Spinal cord (tissue), 10 donors: ENCODE results near the gene HBEGF. TPM values are rescaled to one million over a fixed set of nuclear protein-coding genes. Genes with fewer than 3 reads are reported as not detected.
A peak's percentile ranks its signal among the peaks of the same experiment; 100 is the strongest.

Source experiments
- DNase-seq, 6 donors: peaks; one replicate each; pipeline versions ENCODE4 v3.0.0 to v3.0.0-alpha.2; 2013 to 2015; ENCODE audit warnings: low spot score in 6 of 6, low read depth in 4 of 6
- H3K27ac ChIP-seq: one replicate; pipeline ENCODE4 v1.5.1; 2013; ENCODE audit warnings: low read depth, low read length, control low read depth
- H3K27me3 ChIP-seq: one replicate; pipeline ENCODE4 v1.6.1; 2013; ENCODE audit warnings: low read length; ENCODE audit not compliant: control insufficient read depth, insufficient read depth
- H3K36me3 ChIP-seq: one replicate; pipeline ENCODE4 v1.6.1; 2013; ENCODE audit warnings: low read length; ENCODE audit not compliant: control insufficient read depth, insufficient read depth
- H3K4me1 ChIP-seq: one replicate; pipeline ENCODE4 v1.6.1; 2013; ENCODE audit warnings: low read length; ENCODE audit not compliant: control insufficient read depth, insufficient read depth
- H3K4me3 ChIP-seq: one replicate; pipeline ENCODE4 v1.5.1; 2013; ENCODE audit warnings: low read depth, low read length, control low read depth
- H3K9me3 ChIP-seq: one replicate; pipeline ENCODE4 v1.6.1; 2013; ENCODE audit warnings: low read length; ENCODE audit not compliant: control insufficient read depth, insufficient read depth
- WGBS: methylation state at CpG from one replicate; pipeline ENCODE4 v1.1.5; 2013; ENCODE audit warnings: missing lambda C conversion rate; ENCODE audit not compliant: insufficient coverage; 5-methylcytosine and 5-hydroxymethylcytosine counted together
- polyA plus RNA-seq, 2 donors: library from polyadenylated mRNA; unstranded; fragments of 120-200 nt; gene quantifications; one replicate each; pipeline ENCODE4 v1.2.1, GENCODE V29; 2013; ENCODE audit not compliant: insufficient read length in 2 of 2
- total RNA-seq, 2 donors: library from RNA; depleted of rRNA in 1 of 2; stranded (reverse); fragments of 120-200 nt in 1 of 2; fragments of >200 nt in 1 of 2; gene quantifications; one replicate each; pipeline versions ENCODE4 v1.2.3 to v1.2.4, GENCODE V29; 2013 to 2014
- donor health status: healthy.

The HBEGF gene
- total and polyA plus RNA-seq, 4 donors, result 12.3 to 30.0 (median 21.6) TPM

DNA sequence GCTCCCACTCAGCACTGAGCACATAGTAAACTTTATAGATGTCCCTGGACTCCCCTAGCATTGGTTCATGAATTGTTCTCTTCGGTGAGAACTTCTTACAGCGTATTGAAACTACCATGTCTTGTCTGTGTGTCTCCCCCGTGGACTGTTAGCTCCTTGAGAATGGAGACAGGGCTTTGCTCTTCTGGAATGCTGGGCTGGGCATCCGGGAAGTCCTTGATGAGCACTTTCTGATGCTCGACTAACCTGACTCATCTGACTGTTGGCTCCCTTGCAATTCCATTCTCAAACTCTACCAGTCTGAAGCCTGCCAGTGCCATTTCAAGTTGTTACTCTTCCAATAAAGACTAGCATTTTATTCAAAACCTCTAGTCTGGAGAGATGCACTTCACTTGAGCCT is 28.5 kb downstream of the HBEGF start:
- WGBS, result 84% methylated on average over 3 of the region's 5 CpGs
- no peak overlapping the region for H3K4me3 ChIP-seq
- H3K36me3 ChIP-seq, result no peaks in the 10 kb centered on the region
- no peak overlapping the region for H3K27ac ChIP-seq
- no peaks in the 10 kb centered on the region for H3K27me3 ChIP-seq
- DNase-seq, result no peak
- peaks cover 14% of the 10 kb centered on the region for H3K4me1 ChIP-seq
- no peaks in the 10 kb centered on the region for H3K9me3 ChIP-seq

DNA sequence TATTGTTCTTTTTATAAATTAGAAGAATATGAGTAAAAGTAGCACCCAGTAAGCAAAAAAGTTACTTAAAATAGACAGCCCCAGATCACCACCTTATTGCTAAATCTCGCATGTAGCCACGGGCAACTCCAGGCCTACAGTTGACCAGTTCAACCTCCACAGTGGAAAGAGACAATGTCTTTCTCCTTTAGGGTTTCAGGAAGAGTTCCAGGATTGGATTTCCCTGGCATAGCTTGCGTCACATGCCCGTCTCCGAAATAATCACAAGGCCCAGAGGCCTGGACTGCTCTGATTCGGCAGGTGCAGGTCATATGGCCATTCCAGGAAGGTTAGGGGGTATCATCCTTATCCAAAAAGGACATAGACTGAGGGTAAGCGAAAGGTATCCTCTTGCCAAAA is 33.6 kb downstream of the HBEGF start:
- 96% methylated on average over 5 of the region's 7 CpGs for WGBS
- H3K9me3 ChIP-seq, result no peaks in the 10 kb centered on the region
- H3K27ac ChIP-seq, result no peak overlapping the region

GRCh38 chr5:140312067-140312790 is 34.2 kb downstream of the HBEGF start:
- H3K27ac ChIP-seq, result no peak overlapping the region
- no peaks in the 10 kb centered on the region for H3K36me3 ChIP-seq
- H3K9me3 ChIP-seq, result no peaks in the 10 kb centered on the region
- WGBS, result 20% methylated on average over 3 of the region's 4 CpGs
- no peaks in the 10 kb centered on the region for H3K4me1 ChIP-seq
- DNase-seq, result no peak
- H3K4me3 ChIP-seq, result no peak overlapping the region
- peaks cover 2% of the 10 kb centered on the region for H3K27me3 ChIP-seq

More for the DNA sequence above, 33.6 kb downstream of the HBEGF start:
- H3K4me1 ChIP-seq, result no peaks in the 10 kb centered on the region
- peaks cover 2% of the 10 kb centered on the region for H3K27me3 ChIP-seq
- no peaks in the 10 kb centered on the region for H3K36me3 ChIP-seq
- no peak for DNase-seq
- H3K4me3 ChIP-seq, result no peak overlapping the region

DNA sequence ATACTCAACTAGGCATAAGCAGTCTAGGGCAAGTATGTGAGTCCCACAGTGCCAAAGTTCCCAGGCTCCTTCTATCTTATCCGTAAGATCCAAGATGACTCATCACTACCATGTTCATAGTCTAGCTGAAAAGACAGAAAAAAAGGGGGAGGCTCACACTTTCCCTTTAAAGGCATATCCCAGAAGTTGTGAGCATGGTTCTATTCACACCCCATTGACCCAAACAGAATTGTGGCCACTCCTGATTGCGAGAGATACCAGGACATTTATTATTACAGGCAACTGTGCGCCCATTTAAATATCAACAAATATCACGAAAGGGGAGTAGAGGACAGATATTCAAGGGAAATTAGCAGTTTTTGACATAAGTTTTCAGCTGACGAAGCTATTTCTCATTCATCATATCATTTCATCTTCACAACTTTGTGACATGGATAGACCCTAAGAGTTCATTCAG is 35.4 kb downstream of the HBEGF start:
- Histone ChIP-seq H3K9me3 (no peaks in the 10 kb centered on the region), H3K4me1 (no peaks in the 10 kb centered on the region), H3K36me3 (no peaks in the 10 kb centered on the region), H3K27ac (no peak overlapping the region), H3K4me3 (no peak overlapping the region), H3K27me3 (peaks cover 2% of the 10 kb centered on the region)
- WGBS, result no CpG with 5 or more reads among the region's 5 CpGs
- no peak for DNase-seq

- H3K4me1 ChIP-seq, result no peaks in the 10 kb centered on the region
- no peaks in the 10 kb centered on the region for H3K9me3 ChIP-seq
- H3K27ac ChIP-seq, result no peak overlapping the region
- no peak for DNase-seq
- H3K27me3 ChIP-seq, result peaks cover 2% of the 10 kb centered on the region
- no peaks in the 10 kb centered on the region for H3K36me3 ChIP-seq
- H3K4me3 ChIP-seq, result no peak overlapping the region
- 43% methylated on average over 1 of the region's 2 CpGs for WGBS
Measured at GRCh38 chr5:140310434-140310833, 36.0 kb downstream of the HBEGF start.

DNA sequence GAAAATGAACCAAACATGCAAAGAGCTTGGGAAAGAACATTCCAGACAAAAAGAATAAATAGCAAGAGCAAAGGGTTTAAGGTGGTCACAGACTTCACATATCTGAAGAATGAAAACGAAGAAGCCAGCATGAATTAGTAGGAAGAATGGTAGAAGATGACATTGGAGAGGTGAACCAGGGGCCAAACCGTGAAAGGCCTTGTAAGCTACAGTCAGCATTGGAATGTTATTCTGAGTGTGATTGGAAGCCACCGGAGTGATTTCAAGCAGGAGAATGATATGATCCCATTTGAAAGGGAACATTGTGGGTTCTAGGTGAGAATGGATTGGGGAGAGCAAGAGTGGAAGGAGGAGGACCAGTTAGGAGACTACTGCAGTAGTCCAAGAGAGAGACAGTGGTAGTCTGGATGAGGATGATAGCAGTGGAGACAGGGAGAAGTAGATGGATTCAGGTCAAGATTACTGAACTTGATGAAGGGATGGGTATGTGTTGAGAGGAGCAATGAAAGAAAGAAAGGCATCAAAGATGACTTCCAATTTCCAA is 36.6 kb downstream of the HBEGF start:
- Histone ChIP-seq H3K4me1 (no peaks in the 10 kb centered on the region), H3K36me3 (no peaks in the 10 kb centered on the region), H3K9me3 (no peaks in the 10 kb centered on the region), H3K27ac (no peak overlapping the region), H3K4me3 (no peak overlapping the region), H3K27me3 (peaks cover 2% of the 10 kb centered on the region)
- DNase-seq, result no peak
- 88% methylated on average over 3 of the region's 3 CpGs for WGBS

DNA sequence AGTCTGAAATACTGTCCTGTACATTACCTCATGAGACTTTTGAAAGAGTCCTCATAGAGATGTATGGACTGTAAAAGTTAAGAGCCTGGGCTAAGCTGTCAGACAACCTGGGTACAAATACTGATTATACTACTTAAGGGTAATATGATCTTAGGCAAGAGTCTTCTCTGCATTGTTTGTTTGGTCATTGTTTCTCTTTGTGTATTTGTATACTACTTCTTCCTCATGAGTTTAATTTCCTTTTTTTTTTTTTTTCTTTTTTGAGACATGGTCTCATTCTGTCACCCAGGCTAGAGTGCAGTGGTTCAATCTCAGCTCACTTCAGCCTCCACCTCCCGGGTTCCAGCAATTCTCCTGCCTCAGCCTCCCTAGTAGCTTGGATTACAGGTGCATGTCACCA is 40.9 kb downstream of the HBEGF start:
- H3K27ac ChIP-seq, result no peak overlapping the region
- no CpG with 5 or more reads among the region's 1 CpG for whole genome bisulfite sequencing
- peaks cover 2% of the 10 kb centered on the region for H3K27me3 ChIP-seq
- H3K4me3 ChIP-seq, result no peak overlapping the region
- no peaks in the 10 kb centered on the region for H3K9me3 ChIP-seq
- no peak for DNase-seq
- H3K36me3 ChIP-seq, result no peaks in the 10 kb centered on the region
- H3K4me1 ChIP-seq, result no peaks in the 10 kb centered on the region

DNA sequence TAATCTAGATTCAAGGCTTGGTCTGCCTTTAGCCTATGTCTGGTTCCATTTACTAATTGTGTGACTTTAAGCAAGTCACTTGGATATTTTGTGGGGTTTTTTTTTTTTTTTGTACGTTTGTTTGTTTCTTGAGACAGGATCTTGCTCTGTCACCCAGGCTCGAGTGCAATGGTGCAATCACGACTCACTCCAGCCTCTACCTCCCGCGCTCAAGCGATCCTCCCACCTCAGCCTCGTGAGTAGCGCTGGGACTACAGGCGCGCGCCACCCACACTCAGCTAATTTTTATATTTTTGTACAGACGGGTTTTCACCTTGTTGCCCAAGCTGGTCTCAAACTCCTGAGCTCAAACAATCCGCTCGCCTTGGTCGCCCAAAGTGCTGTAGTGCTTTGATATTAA is 42.4 kb downstream of the HBEGF start:
- H3K27ac ChIP-seq, result no peak overlapping the region
- no peaks in the 10 kb centered on the region for H3K4me1 ChIP-seq
- H3K9me3 ChIP-seq, result no peaks in the 10 kb centered on the region
- H3K27me3 ChIP-seq, result no peaks in the 10 kb centered on the region
- no peak for DNase-seq
- peaks cover 7% of the 10 kb centered on the region for H3K36me3 ChIP-seq
- H3K4me3 ChIP-seq, result no peak overlapping the region
- 96% methylated on average over 6 of the region's 15 CpGs for WGBS

DNA sequence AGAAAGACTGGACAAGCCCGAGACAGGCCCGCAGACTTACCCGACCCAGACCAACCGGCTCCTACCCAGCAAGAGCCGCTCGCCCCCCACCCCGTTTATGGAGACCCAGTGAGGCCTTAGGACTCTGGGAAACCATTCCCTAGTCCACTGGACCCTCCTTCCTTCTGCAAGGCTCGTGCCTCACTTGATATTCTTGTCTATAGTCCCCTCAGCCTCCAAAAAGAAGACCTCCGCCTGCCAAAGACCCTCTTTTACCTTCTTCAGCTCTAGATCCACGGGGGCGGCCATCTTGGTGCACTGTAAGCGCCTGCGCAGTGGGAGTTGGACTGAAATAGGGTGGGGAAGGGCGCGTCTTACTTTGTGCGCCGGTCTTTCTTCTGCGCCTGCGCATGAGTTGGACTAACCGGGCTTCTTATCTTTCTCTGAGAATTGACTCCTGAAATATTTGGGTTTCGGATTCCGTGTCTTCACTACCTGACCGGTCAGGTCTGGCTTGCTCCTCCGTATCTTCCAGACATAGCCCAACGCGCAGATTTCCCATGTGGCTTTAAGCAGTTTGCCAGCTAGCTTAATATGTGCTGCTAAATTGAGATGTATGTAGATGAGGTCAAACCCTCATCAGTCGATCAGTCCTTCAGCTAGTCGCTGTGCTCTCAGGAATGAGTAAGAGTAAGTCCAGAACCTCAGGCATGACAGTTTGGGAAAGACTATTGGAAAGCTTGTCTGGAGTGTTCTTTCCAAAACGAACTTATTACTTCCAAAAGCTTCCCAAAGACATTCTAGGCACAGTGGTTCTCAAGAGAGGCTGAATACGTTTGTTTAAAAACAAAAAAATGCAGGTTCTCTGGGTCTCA is 43.4 kb downstream of the HBEGF start, which contains the start of gene PFDN1:
PFDN1 (minus strand) TSS at position 316 of the 854 bp plus-strand sequence; CDS start at position 288, 28 bp downstream.
- Histone ChIP-seq H3K27me3 (no peaks in the 10 kb centered on the region), H3K4me3 (peak within 1 kb of the TSS; percentile 91), H3K9me3 (no peaks in the 10 kb centered on the region), H3K4me1 (no peaks in the 10 kb centered on the region), H3K36me3 (peaks cover 12% of the 10 kb centered on the region), H3K27ac (peak within 1 kb of the TSS; percentile 77)
- WGBS, result 0% methylated on average over 22 of the region's 30 CpGs
- DNase-seq, result peak; percentile 89 to 99 (median 93)
